Activated CD8-positive, alpha-beta T cell treated with anti-CD3 and anti-CD28 coated beads for 36 hours (primary cell): ENCODE measurements around the gene NR2E1. TPM values are rescaled to one million over a fixed set of nuclear protein-coding genes. Genes with fewer than 3 reads are reported as not detected.

Experiments
- ATAC-seq: fragments of 200-7000 bp; cut with Tn5 transposase; one replicate; pipeline ENCODE4 v1.10.0; 2021; ENCODE audit warnings: mild to moderate bottlenecking, moderate library complexity
- CTCF ChIA-PET: fragments of 350-600 bp; sonication (Branson Sonifier 250); formaldehyde crosslinking; loops from one replicate; lab custom pipeline; 2021; ENCODE audit warnings: antibody characterized with exemption; lab: Charles Lee
- POLR2A ChIA-PET: fragments of 350-600 bp; sonication (Branson Sonifier 250); formaldehyde crosslinking; loops from one replicate; lab custom pipeline; 2021; ENCODE audit warnings: antibody characterized with exemption; lab: Charles Lee
- DNase-seq: peaks from one replicate; pipeline ENCODE4 v3.0.0-alpha.2; 2020
- H3K27ac Mint-ChIP-seq: one replicate; pipeline ENCODE4 v1.8.0; 2021; ENCODE audit warnings: mild to moderate bottlenecking, mixed read lengths
- H3K27me3 Mint-ChIP-seq: one replicate; pipeline ENCODE4 v1.8.0; 2021; ENCODE audit warnings: mixed read lengths
- H3K36me3 Mint-ChIP-seq: one replicate; pipeline ENCODE4 v1.8.0; 2021; ENCODE audit warnings: low read depth, mixed read lengths
- H3K4me1 Mint-ChIP-seq: one replicate; pipeline ENCODE4 v1.8.0; 2021; ENCODE audit warnings: low read depth, mixed read lengths
- H3K4me3 Mint-ChIP-seq: one replicate; pipeline ENCODE4 v1.8.0; 2021; ENCODE audit warnings: mild to moderate bottlenecking, moderate library complexity, mixed read lengths
- H3K9me3 Mint-ChIP-seq: one replicate; pipeline ENCODE4 v1.8.0; 2021; ENCODE audit warnings: mixed read lengths
- intact Hi-C: fragments of 100-400 bp; cut with micrococcal nuclease; formaldehyde crosslinking; loops from one replicate; pipeline ENCODE4 v1.10.0; 2022
- total RNA-seq, 2 experiments: library from RNA; stranded (reverse); gene quantifications; one replicate each; pipeline ENCODE4 v1.2.3, GENCODE V29; 2021
- TF ChIP-seq, protein P1 (sequence below): fragments of 200-600 bp; IDR thresholded peaks from one replicate; pipeline ENCODE4 v1.8.0; 2022; ENCODE audit warnings: antibody characterized with exemption, mild to moderate bottlenecking

Gene NR2E1
- total RNA-seq, 2 experiments from 2014 or later, result not detected

DNA sequence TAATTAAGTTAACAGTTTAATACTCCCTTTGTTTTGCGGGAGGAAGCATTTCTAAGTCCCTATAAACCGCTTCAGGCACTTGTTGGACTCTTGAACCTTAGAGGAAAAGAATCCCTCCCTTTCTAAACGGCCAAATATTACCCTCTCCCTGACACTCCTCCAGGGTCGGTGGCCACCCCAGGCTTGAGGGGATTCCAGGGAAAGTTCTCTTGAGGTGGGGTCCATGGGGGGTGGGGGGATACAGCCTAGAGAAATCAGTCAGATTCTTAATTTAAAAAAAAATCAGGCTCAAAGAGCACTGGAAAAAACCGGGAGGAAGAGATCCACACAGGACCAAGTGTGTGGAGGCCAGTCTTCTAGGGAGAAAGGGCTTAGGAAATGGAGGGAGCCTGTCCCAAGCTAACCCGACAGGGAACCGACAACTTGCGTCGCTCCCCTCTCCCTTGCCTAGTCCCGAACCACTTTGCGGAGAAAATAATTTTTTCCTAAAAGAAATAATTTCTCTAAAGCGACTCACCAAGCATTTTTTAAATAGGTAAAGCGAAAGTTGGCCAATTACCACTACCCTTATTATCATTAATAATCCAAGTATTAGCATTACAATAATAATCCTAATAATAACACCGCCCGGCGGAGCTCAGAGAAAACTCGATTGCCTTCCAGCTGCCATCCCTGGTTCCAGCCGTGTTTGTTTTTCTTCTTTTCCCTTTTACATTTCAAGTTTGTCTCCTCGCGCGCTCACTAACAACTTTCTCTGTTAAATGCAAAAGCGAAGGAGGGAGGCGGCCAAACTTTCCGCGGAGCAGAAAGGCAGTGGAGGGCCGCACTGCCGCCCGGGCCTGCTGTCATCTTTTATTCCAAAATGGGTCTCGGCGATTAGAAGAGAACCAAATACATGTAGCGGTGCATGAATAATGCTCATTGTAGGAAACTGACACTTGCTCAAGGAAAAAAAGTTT lies 4.8 kb downstream of the NR2E1 start:
- ATAC-seq (no peak), DNase-seq (peak; percentile 8)
- Mint-ChIP-seq H3K4me1 (peaks cover 43% of the 10 kb centered on the region), H3K27me3 (peaks cover 83% of the 10 kb centered on the region), H3K9me3 (no peaks in the 10 kb centered on the region), H3K4me3 (no peak overlapping the region), H3K27ac (no peak overlapping the region), H3K36me3 (no peaks in the 10 kb centered on the region)
- TF ChIP-seq, protein P1, sequence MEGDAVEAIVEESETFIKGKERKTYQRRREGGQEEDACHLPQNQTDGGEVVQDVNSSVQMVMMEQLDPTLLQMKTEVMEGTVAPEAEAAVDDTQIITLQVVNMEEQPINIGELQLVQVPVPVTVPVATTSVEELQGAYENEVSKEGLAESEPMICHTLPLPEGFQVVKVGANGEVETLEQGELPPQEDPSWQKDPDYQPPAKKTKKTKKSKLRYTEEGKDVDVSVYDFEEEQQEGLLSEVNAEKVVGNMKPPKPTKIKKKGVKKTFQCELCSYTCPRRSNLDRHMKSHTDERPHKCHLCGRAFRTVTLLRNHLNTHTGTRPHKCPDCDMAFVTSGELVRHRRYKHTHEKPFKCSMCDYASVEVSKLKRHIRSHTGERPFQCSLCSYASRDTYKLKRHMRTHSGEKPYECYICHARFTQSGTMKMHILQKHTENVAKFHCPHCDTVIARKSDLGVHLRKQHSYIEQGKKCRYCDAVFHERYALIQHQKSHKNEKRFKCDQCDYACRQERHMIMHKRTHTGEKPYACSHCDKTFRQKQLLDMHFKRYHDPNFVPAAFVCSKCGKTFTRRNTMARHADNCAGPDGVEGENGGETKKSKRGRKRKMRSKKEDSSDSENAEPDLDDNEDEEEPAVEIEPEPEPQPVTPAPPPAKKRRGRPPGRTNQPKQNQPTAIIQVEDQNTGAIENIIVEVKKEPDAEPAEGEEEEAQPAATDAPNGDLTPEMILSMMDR, result no peak
- ChIA-PET CTCF (interaction anchor here (1.4 to 2.7 kb wide), 3 partner anchors 58 to 321 kb away, joined by 4 to 8 read pairs (median 5); no protein-coding TSS in a partner anchor), POLR2A (interaction anchor here (1.0 kb wide), 1 partner anchor 11 kb away, joined by 4 read pairs; no protein-coding TSS in a partner anchor)
- intact Hi-C loops, result no loop called here

DNA sequence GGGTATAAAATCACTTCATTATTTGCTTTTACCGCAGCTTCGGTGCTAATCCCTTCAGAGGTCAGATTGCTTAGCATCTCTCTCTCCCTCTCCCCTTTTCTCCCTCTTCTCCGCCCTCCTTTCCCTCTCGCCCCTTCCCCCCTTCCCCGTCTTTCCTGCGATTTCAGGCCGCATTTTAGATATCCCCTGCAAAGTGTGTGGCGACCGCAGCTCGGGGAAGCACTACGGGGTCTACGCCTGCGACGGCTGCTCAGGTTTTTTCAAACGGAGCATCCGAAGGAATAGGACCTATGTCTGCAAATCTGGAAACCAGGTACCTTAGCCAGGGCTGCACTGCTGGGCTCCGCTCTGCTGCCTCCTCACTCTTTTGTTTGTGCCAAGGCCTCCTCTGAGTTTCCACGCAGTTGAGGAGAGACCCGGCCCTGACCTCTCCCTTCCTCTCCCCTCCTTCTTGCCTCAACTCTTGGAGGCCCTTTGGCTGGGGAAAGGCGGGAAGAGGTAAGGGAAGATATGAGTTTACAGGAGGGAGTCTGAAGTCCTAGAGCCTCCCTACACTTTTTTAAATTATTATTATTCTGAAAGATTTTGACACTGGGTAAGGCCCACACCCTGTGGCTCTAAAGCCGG lies 5.6 kb downstream of the NR2E1 start:
- ATAC-seq (no peak), DNase-seq (no peak)
- Mint-ChIP-seq H3K4me1 (peaks cover 43% of the 10 kb centered on the region), H3K9me3 (no peaks in the 10 kb centered on the region), H3K27me3 (peaks cover 83% of the 10 kb centered on the region), H3K36me3 (no peaks in the 10 kb centered on the region), H3K4me3 (no peak overlapping the region), H3K27ac (no peak overlapping the region)
- CTCF ChIA-PET, result interaction anchor here (1.0 to 1.4 kb wide), 3 partner anchors 8 to 320 kb away, joined by 3 to 4 read pairs (median 3); no protein-coding TSS in a partner anchor
- intact Hi-C loops, result no loop called here
- TF ChIP-seq, protein P1, result no peak
- POLR2A ChIA-PET, result no interaction called here

DNA sequence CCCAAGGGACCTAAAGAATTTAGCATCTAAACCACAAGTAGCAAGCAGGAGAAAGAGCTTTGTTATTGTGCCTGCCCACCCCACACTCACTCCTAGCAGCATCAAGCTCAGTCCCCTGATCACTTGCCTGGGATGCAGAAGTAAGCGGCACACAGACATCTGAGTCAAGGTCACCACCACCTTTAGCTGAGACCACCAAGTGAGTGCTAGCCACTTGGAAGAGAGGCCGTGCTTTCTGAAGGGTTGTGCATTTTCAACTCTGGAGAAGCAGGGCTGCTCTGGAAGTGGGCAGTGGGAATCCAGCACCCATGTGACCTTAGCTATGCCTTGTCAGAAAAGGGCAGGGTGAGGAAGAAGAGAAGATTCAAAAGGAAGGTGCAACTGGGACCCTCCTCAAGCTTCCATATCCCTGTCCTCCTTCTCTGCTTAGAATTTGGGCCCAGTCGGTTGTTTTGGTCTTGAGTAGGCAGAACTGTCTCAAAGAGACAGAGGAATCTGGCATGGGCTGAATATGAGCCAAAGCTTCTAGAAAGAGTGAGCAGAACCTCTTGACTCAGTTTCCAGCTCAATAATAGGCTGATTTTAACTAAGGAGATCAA lies 6.2 kb downstream of the NR2E1 start:
- ATAC-seq (no peak), DNase-seq (no peak)
- POLR2A ChIA-PET, result no interaction called here
- H3K36me3 Mint-ChIP-seq, result no peaks in the 10 kb centered on the region
- H3K9me3 Mint-ChIP-seq, result no peaks in the 10 kb centered on the region
- H3K27ac Mint-ChIP-seq, result no peak overlapping the region
- TF ChIP-seq, protein P1, result no peak
- intact Hi-C loops, result no loop called here
- CTCF ChIA-PET, result interaction anchor here (1.0 to 1.4 kb wide), 3 partner anchors 9 to 319 kb away, joined by 3 to 4 read pairs (median 3); no protein-coding TSS in a partner anchor
- peaks cover 40% of the 10 kb centered on the region for H3K4me1 Mint-ChIP-seq
- H3K4me3 Mint-ChIP-seq, result no peak overlapping the region
- peaks cover 85% of the 10 kb centered on the region for H3K27me3 Mint-ChIP-seq

DNA sequence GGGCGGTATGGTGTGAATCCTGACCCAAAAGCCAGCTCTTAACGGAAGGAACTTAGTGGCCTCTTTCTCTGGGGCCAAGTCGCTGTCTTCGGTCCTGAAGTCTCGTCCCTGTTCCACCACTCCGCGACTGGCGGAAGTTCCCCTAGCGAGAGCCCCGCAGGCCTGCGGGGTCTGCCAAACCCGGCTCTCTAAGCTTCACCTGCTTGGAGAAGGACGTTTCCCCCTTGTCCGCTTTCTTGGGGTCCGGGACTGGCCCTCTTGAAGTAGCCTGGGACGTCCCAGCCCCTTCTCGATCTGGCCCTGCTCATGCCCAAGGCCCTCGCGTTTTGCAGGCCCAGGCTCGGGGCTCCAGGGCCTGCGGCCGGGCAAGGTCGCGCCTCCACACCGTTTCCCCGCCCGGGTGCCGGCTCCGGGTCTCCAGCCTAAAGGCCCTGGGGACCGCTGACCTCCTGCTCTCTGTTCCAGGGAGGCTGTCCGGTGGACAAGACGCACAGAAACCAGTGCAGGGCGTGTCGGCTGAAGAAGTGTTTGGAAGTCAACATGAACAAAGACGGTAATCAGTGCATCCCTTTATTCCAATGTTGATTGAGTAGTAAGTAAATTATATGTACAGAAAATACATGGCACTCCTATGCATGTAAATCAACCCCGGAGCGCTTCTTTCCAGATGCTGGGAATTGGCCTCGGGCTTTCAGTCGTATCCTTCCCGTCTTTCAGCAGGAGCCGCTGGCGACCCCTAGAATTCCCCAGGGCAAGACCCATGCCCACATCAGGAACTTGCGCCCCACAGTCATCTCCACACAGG lies 8.8 kb downstream of the NR2E1 start:
- no peaks in the 10 kb centered on the region for H3K36me3 Mint-ChIP-seq
- H3K27me3 Mint-ChIP-seq, result peaks cover 83% of the 10 kb centered on the region
- intact Hi-C loops, result no loop called here
- H3K4me1 Mint-ChIP-seq, result peaks cover 24% of the 10 kb centered on the region
- CTCF ChIA-PET, result interaction anchor here (0.6 to 1.3 kb wide), 4 partner anchors 9 to 317 kb away, joined by 3 to 4 read pairs (median 3); partner anchors contain the start of gene NR2E1
- no peak overlapping the region for H3K27ac Mint-ChIP-seq
- peak; percentile 66 for DNase-seq
- POLR2A ChIA-PET, result interaction anchor here (1.1 to 1.2 kb wide), 2 partner anchors 9 to 10 kb away, joined by 3 to 4 read pairs; partner anchors contain the start of gene NR2E1
- H3K4me3 Mint-ChIP-seq, result no peak overlapping the region
- peak; percentile 67 for ATAC-seq
- H3K9me3 Mint-ChIP-seq, result no peaks in the 10 kb centered on the region
- TF ChIP-seq, protein P1, result no peak
